GM12892 (cell line): ENCODE measurements around the gene TPRX1.
"Not testable (repeated sequence)": the region's sequence is repeated elsewhere in the genome, so short reads cannot be mapped to it uniquely, and the experiment has no call there.

Source experiments
- DNase-seq: peaks from one replicate; pipeline ENCODE4 v3.0.0; 2011; ENCODE audit not compliant: insufficient read length
- FAIRE-seq: peaks from 2 replicates; lab custom pipeline; 2011; peaks lifted over from hg19 to GRCh38; lab: Jason Lieb, UNC
- POLR2A ChIP-seq: IDR thresholded peaks from 2 replicates; pipeline ENCODE4 v1.6.1; 2011; ENCODE audit warnings: low read depth, low read length, control low read depth
- POLR2AphosphoS5 ChIP-seq: IDR thresholded peaks from 2 replicates; pipeline ENCODE4 v1.6.1; 2011; ENCODE audit warnings: low read depth, low read length, control low read depth
- TAF1 ChIP-seq: IDR thresholded peaks from 2 replicates; pipeline ENCODE4 v1.6.1; 2011; ENCODE audit warnings: low read depth, mild to moderate bottlenecking, control low read depth, low read length, borderline replicate concordance

TPRX1 gene

DNA sequence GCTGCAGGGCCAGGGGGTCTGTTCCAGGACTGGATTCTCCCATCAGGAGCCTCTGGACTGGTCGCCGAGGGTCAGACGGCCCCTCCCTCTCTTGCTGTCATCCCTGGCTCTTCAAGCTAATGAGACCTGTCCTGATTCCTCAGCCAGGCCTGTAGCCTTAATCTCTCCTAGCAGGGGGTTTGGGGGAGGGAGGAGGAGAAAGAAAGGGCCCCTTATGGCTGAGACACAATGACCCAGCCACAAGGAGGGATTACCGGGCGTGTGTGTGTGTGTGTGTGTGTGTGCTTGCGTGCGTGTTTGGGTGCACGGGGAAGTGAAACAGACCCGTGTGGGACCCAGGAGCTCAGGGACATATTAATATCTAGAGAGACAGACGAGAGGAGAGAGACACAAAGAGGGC is 15.5 kb upstream of the TPRX1 start:
- TF ChIP-seq POLR2AphosphoS5 (no peak), TAF1 (no peak), POLR2A (no peak)
- FAIRE-seq, result no peak
- no peak for DNase-seq

GRCh38 chr19:47818221-47818620 is 13.9 kb upstream of the TPRX1 start:
- DNase-seq, FAIRE-seq: not testable (repeated sequence)

DNA sequence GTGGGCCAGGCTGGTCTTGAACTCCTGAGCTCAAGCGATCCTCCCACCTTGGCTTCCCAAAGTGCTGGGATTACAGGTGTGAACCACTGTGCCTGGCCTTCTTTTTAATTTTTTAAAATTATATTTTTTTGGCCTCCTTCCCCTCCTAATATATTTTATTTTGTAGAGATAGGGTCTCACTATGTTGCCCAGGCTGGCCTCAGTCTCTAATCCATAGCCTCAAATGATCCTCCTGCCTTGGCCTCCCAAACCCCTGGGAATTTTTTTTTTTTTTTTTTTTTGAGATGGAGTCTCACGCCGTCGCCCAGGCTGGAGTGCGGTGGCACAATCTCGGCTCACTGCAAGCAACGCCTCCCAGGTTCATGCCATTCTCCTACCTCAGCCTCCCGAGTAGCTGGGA is 11.9 kb upstream of the TPRX1 start:
- DNase-seq, FAIRE-seq: not testable (repeated sequence)

DNA sequence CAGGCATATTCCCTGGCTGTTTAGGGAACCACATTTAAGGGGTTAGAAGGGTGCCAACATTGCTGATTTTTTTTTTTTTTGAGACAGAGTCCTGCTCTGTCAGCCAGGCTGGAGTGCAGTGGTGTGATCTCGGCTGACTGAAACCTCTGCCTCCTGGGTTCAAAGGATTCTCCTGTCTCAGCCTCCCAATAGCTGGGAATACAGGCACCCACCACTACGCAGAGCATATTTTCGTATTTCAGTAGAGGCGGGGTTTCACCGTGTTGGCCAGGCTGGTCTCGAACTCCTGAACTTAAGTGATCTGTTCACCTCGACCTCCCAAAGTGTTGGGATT is 9.6 kb upstream of the TPRX1 start:
- FAIRE-seq (no peak), DNase-seq (no peak)
- TF ChIP-seq POLR2A (no peak), POLR2AphosphoS5 (no peak), TAF1 (no peak)

DNA sequence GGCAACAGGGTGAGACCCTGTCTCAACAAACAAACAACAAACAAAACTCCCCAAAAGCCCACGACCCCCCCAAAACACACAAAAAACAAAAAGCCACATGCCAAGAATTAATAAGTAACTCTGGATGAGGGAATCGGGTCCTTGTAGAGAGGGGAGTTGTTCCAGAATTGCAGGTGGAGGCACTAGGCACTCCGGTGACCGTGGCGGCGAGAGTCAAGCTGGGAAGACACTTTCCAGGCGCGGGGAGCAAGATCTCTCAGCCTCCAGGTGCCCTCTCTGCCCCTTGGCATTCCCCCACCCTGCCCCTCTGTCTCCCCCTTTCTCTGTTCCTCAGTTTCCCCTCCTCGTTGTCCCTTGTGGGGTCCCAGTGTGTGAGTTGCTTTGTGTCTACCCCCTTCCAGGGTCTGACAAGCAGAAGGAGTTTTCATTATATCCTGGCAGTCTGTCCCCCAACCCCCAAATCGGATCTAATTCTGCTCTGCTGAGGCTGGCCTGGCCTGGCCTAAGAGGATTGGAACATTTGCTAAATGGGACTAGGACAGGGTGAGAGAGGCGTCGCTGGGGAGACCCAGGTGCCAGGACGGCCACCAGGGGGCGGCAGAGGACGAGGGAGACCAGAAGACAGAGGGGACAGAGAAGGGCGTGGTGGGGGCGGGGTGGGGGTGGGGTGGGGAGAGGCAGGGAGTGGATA is 9.1 kb upstream of the TPRX1 start:
- TF ChIP-seq POLR2A, result no peak
- peak; percentile 72 for FAIRE-seq
- DNase-seq, result peak; percentile 61

- no peak for TF ChIP-seq POLR2A
- no peak for TF ChIP-seq TAF1
- TF ChIP-seq POLR2AphosphoS5, result no peak
- DNase-seq (no peak), FAIRE-seq (no peak)
Measured at GRCh38 chr19:47806435-47806834, 2.1 kb upstream of the TPRX1 start.

- TF ChIP-seq POLR2AphosphoS5 (no peak), TAF1 (no peak), POLR2A (no peak)
- no peak for FAIRE-seq
- no peak for DNase-seq
Measured at GRCh38 chr19:47805313-47805712, 962 bp upstream of the TPRX1 start.

- FAIRE-seq, DNase-seq: not testable (repeated sequence)
Measured at GRCh38 chr19:47803671-47804070, 680 bp downstream of the TPRX1 start.

DNA sequence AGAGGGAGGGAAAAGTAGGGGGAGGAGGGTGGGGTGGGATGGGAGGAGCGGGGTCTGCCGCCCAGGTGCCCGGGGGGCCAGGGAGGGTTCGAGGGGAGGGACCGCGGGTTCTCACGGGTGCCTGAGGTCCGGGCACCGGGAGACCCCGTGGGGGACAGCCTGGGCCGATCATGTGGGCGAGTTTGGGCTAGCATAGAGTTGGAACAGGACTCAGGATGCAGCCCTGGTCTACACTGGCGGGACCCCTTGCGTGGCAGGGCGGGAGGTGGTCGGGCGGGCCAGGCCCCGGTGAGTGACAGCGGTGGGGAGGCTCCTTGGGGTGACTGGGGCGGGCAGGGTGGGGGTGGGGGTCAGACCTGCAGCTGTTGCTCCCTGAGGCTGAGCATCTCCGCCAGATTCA is 1.2 kb downstream of the TPRX1 start:
- FAIRE-seq, DNase-seq: not testable (repeated sequence)

DNA sequence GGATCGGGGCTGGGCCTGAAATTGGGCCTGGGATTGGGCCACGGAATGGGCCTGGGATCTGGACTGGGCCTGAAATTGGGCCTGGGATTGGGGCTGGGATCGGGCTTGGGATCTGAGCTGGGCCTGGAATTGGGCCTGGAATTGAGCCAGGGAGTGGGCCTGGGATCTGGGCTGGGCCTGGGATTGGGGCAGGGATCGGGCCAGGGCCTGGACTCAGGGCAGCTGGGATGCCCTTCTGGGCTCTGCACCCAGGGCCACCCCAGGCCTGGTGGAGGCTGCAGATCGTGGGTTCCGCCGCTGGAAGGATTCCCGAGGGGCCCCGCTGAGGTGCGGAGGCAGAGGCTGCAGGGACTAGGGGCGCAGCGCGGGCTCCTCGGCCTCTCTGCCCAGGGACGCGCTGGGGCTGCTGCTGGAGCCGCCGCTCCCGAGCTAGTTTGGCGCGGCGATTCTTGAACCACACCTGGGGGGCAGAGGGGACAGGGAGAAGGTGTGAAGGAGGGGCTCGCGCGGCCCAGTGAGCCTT is 1.8 kb downstream of the TPRX1 start:
- DNase-seq (no peak), FAIRE-seq (no peak)
- no peak for TF ChIP-seq TAF1
- TF ChIP-seq POLR2AphosphoS5, result no peak
- no peak for TF ChIP-seq POLR2A

DNA sequence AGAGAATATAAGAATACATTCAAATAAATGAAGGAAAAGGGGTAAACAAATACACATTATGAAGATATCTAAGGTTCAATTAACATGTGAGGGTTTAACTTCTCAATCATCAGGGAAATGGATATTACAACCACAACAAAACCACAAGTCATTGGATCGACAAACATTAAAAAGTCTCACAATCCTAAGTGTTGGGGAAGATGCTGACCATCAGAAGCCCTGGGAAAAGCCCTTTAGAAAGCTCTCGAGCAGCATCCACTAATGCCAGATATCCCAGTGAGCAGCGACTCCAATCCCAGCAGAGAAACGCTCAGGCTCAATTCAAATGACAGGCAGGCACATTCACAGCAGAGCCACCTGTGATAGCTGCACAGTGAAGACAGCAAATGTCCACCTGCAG is 3.1 kb downstream of the TPRX1 start:
- FAIRE-seq, result no peak
- TF ChIP-seq POLR2AphosphoS5, result no peak
- no peak for TF ChIP-seq POLR2A
- no peak for TF ChIP-seq TAF1
- no peak for DNase-seq

DNA sequence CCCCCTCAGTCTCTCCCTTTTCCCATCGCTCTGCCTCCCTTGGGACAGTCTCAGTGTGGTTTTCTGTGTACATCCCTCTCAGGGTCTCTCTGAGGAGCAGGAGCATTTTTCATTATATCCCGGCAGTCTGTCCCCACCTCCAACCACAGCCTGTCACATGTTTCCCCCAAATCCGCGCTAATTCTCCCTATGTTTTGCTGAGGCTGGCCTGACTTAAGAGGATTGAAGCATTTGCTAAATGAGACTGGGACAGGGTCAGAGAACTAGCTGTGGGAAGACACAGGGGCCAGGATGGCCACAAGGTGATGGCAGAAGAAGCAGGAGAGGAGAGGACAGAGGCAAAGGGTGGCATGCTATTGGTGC is 5.5 kb downstream of the TPRX1 start:
- FAIRE-seq (no peak), DNase-seq (no peak)
- no peak for TF ChIP-seq TAF1
- TF ChIP-seq POLR2AphosphoS5, result no peak
- TF ChIP-seq POLR2A, result no peak

DNA sequence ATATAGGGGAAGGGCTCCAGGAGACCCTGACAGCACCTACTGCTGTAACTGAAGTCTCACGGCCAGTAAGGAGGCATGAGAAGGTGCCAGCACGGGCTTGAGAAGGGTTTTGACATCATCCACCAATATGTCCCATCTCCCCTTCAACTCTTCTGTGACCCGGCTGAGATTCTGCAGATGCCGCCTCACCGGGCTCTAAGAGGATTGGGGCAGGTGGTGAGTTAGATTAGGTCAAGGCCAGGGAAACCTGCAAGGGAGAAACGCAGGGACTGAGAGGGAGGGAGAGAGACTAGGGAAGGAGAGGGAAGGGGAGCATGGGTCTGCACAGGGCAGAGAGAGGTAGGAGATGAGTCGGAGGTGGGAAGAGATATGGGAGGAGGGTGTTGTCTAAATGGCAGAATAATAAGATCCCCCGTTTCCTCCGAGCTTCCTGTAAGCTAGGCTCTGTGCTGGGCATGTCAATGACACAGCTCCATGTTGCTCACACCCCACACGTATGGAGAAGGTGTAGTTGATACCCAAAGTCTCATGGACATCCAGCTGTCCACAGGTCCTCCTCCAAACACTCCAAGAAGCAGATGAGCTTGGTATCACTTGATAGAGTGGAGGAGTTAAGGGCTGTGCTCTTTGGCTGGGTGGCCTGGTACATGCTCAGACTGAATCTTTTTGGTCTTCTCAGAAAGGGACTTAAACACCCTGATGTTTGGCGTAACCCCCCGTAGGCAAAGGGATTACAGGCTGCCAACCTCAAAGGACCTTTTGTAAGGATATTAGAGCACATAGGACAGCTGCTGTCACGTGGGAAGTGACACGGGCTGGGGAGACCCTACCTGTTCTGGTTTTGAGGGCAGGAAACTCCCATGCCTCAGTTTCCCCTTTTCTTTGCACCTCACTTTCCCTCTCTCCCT is 6.1 kb downstream of the TPRX1 start:
- DNase-seq, result no peak
- TF ChIP-seq TAF1 (no peak), POLR2A (no peak), POLR2AphosphoS5 (no peak)
- FAIRE-seq, result no peak
